ENCODE data around the gene CDC26.

GRCh38 chr9:113322671-113323070 lies 47.3 kb upstream of the CDC26 start:
- TF ChIP-seq CTCF (IDR thresholded peaks at IDR 0.05) (no peak), POLR2A (IDR thresholded peaks at IDR 0.05) (no peak)
